HL-60 (cell line): Measurements from ENCODE around the gene KCNV2.

ENCODE experiments used
- DNase-seq, 2 experiments: peaks; one replicate each; pipeline ENCODE4 v3.0.0-alpha.2; 2010 to 2020; ENCODE audit warnings: low read depth in 1 of 2, low spot score in 1 of 2
- H3K27ac ChIP-seq: fragments of 250-450 bp; sonication (Bioruptor Pico); replicated peaks from 2 replicates; pipeline ENCODE4 v1.5.1; 2020; ENCODE audit warnings: mild to moderate bottlenecking, moderate library complexity
- H3K27me3 ChIP-seq: fragments of 250-450 bp; sonication (Bioruptor Pico); 2 replicates; pipeline ENCODE4 v1.5.1; 2021; ENCODE audit warnings: mild to moderate bottlenecking, moderate library complexity; ENCODE audit not compliant: insufficient read depth, poor library complexity, severe bottlenecking
- H3K4me3 ChIP-seq: replicated peaks from 2 replicates; pipeline ENCODE4 v1.5.1; 2011; ENCODE audit warnings: mild to moderate bottlenecking, control low read depth, low read length; ENCODE audit not compliant: insufficient read depth
- GABPA ChIP-seq: IDR thresholded peaks from 2 replicates; pipeline ENCODE4 v1.6.1; 2012; ENCODE audit warnings: low read depth
- POLR2AphosphoS5 ChIP-seq: IDR thresholded peaks from 2 replicates; pipeline ENCODE4 v1.6.1; 2012; ENCODE audit warnings: low read depth
- SPI1 ChIP-seq: IDR thresholded peaks from 2 replicates; pipeline ENCODE4 v1.6.1; 2012; ENCODE audit warnings: low read depth, mild to moderate bottlenecking, borderline replicate concordance
- TF ChIP-seq, protein P1 (sequence below): IDR thresholded peaks from 2 replicates; pipeline ENCODE4 v1.6.1; 2012; ENCODE audit warnings: low read depth; ENCODE audit not compliant: insufficient replicate concordance
- TF ChIP-seq, protein P2 (sequence below): IDR thresholded peaks from one replicate; pipeline ENCODE4 v1.5.1; 2011; ENCODE audit warnings: low read length, control low read depth, inconsistent platforms; ENCODE audit not compliant: insufficient read depth

KCNV2 gene

DNA sequence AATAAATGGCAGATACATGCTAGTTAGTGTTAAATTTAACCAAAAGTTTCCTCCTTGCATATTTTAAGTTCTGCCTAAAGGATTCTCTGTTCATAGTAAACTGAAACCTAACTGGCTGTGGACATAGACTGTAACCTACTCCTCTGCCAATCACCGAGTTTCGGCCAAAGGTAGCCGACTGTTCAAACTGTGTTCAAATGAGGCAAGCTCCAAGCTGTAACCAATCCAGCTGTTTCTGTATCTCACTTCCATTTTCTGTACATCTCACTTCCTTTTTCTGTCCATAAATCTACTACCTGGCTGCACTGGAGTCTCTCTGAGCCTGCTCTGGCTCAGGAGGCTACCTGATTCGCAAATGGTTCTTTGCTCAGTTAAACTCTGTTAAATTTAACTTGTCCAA is 44.1 kb downstream of the KCNV2 start:
- TF ChIP-seq POLR2AphosphoS5 (no peak), SPI1 (peak; percentile 79)
- H3K27ac ChIP-seq = no peak overlapping the region
- H3K27me3 ChIP-seq = no peaks in the 10 kb centered on the region
- no peak for DNase-seq
- H3K4me3 ChIP-seq = no peak overlapping the region

DNA sequence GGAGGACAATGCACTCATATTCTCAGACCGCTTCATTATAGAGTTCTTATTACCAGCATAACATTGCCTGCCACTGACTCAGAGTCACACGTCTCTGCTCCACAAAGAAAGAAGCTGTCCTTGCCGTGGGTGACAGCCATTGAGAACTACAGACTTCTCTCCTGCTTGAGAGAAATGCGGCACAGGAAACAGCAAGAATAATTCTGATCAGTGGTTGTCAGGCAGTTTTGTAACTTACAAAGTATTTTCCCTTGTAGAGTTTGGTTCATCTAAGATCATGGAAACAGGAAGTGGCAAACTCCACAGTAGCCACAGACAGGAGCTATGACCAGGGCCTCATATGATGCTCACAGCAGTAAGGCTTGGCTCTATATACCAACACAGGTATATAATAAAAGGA is 47.0 kb downstream of the KCNV2 start:
- TF ChIP-seq SPI1 = peak; percentile 96
- TF ChIP-seq, protein P1, sequence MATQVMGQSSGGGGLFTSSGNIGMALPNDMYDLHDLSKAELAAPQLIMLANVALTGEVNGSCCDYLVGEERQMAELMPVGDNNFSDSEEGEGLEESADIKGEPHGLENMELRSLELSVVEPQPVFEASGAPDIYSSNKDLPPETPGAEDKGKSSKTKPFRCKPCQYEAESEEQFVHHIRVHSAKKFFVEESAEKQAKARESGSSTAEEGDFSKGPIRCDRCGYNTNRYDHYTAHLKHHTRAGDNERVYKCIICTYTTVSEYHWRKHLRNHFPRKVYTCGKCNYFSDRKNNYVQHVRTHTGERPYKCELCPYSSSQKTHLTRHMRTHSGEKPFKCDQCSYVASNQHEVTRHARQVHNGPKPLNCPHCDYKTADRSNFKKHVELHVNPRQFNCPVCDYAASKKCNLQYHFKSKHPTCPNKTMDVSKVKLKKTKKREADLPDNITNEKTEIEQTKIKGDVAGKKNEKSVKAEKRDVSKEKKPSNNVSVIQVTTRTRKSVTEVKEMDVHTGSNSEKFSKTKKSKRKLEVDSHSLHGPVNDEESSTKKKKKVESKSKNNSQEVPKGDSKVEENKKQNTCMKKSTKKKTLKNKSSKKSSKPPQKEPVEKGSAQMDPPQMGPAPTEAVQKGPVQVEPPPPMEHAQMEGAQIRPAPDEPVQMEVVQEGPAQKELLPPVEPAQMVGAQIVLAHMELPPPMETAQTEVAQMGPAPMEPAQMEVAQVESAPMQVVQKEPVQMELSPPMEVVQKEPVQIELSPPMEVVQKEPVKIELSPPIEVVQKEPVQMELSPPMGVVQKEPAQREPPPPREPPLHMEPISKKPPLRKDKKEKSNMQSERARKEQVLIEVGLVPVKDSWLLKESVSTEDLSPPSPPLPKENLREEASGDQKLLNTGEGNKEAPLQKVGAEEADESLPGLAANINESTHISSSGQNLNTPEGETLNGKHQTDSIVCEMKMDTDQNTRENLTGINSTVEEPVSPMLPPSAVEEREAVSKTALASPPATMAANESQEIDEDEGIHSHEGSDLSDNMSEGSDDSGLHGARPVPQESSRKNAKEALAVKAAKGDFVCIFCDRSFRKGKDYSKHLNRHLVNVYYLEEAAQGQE = no peak
- peak; percentile 58 for TF ChIP-seq POLR2AphosphoS5
- TF ChIP-seq GABPA = no peak
- TF ChIP-seq, protein P2, sequence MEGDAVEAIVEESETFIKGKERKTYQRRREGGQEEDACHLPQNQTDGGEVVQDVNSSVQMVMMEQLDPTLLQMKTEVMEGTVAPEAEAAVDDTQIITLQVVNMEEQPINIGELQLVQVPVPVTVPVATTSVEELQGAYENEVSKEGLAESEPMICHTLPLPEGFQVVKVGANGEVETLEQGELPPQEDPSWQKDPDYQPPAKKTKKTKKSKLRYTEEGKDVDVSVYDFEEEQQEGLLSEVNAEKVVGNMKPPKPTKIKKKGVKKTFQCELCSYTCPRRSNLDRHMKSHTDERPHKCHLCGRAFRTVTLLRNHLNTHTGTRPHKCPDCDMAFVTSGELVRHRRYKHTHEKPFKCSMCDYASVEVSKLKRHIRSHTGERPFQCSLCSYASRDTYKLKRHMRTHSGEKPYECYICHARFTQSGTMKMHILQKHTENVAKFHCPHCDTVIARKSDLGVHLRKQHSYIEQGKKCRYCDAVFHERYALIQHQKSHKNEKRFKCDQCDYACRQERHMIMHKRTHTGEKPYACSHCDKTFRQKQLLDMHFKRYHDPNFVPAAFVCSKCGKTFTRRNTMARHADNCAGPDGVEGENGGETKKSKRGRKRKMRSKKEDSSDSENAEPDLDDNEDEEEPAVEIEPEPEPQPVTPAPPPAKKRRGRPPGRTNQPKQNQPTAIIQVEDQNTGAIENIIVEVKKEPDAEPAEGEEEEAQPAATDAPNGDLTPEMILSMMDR = no peak
- peak; percentile 23 to 78 for DNase-seq
- H3K27ac ChIP-seq = peak overlapping the region; percentile 56

DNA sequence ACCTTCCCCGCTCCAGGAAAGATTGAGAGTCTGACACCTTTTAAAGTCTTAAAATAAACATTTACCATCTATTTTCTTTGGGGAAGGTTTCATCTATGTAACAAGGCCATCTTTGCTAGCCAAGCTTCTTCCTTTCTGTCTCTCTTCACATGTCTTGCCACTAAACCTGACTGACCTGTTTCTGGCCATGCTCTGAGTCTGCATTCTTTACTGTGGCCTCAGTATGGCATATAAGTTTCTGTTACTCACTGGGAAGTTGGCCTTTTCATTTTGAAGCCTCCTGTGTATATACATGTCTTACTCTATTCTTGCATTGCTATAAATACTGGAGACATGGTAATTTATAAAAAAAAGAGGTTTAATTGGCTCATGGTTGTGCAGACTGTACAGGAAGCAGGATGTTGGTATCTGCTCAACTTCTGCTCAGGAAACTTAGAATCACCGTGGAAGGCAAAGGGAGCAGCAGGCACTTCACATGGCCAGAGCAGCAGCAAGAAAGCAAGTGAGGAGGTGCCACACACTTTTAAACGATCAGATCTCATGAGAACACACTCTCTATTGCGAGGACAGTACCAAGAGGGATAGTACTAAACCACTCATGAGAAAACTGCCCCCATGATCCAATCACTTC is 48.1 kb downstream of the KCNV2 start:
- H3K27ac ChIP-seq = peak overlapping the region; percentile 56
- TF ChIP-seq SPI1 (no peak), POLR2AphosphoS5 (no peak), GABPA (no peak)
- TF ChIP-seq, protein P1 = no peak
- TF ChIP-seq, protein P2 = no peak

More for the DNA sequence above, 47.0 kb downstream of the KCNV2 start:
- Histone ChIP-seq H3K4me3 (no peak overlapping the region), H3K27me3 (no peaks in the 10 kb centered on the region)

DNA sequence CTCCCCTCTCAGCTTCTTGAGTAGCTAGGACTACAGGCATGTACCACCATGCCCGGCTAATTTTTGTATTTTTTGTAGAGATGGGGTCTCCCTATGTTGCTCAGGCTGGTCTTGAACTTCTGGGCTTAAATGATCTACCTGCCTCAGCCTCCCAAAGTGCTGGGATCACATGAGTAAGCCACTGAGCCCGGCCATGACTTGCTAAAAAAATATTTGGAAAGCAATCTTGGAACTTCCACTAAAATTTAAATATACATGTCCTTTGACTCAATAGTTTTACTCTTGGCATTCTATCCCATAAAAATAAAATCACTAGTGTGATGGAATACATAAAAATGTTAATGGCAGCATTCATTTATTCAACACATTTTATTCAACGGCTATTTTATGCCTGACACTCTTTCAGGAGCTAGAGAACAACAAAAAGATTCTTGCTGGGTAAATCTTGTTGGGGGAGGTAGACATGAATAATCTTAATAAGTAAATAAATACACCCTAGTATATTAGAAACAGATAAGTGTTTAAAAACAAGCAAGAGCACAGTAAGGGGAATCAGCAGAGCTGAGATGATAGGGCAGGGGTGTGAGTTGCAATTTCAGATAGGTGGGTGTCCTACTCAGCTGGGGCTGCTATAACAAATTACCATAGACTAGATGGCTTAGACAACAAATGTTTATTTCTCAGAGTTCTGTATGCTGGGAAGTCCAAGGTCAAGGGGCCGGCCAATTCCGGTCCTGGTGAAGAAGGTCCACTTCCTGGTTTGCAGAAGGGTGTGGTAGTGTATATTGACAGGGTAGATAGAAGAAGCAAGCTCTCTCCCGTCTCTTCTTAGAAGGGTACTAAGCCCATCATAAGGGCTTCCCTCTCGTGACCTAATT is 50.7 kb downstream of the KCNV2 start:
- TF ChIP-seq, protein P2 = no peak
- TF ChIP-seq GABPA = no peak
- TF ChIP-seq POLR2AphosphoS5 = no peak
- no peak for TF ChIP-seq SPI1
- TF ChIP-seq, protein P1 = no peak

More for the DNA sequence above, 48.1 kb downstream of the KCNV2 start:
- DNase-seq = peak in 1 of 2 experiments; percentile 1
- H3K27me3 ChIP-seq = no peaks in the 10 kb centered on the region
- H3K4me3 ChIP-seq = no peak overlapping the region

More for the DNA sequence above, 50.7 kb downstream of the KCNV2 start:
- no peak overlapping the region for H3K27ac ChIP-seq
- H3K27me3 ChIP-seq = no peaks in the 10 kb centered on the region
- no peak for DNase-seq
- H3K4me3 ChIP-seq = no peak overlapping the region
